Mammary epithelial cell (primary cell): Measurements from ENCODE around the gene HDDC3.

Experiments used
- CTCF ChIP-seq, 2 donors: IDR thresholded peaks in 1 of 2; conservative IDR thresholded peaks in 1 of 2; 2 replicates each; pipeline ENCODE4 v1.5.1; 2011 to 2012; ENCODE audit warnings: inconsistent platforms in 2 of 2, low read length in 2 of 2, mild to moderate bottlenecking in 2 of 2, control low read depth in 1 of 2, low read depth in 1 of 2; ENCODE audit not compliant: insufficient read depth in 1 of 2; ENCODE audit errors: extremely low read depth in 1 of 2
- EZH2 ChIP-seq: IDR thresholded peaks from 2 replicates; pipeline ENCODE4 v1.6.1; 2012; ENCODE audit warnings: low read length, inconsistent platforms, borderline replicate concordance

GRCh38 chr15:90895571-90896117, 36.7 kb downstream of the HDDC3 start:
- TF ChIP-seq EZH2 (no peak), CTCF (conservative IDR thresholded peaks at IDR 0.05 in 1 of 2, IDR thresholded peaks at IDR 0.05 in 1 of 2; ENCODE audit: extremely low read depth in 1 of 2, insufficient read depth in 1 of 2, low read depth in 1 of 2, low read length in 2 of 2) (no peak)
